HG02870 (cell line): Measurements from ENCODE around the gene EFNA5.
"Not testable (repeated sequence)": the region's sequence is repeated elsewhere in the genome, so short reads cannot be mapped to it uniquely, and the experiment has no call there.

Source experiments
- ATAC-seq: cut with Tn5 transposase; IDR thresholded peaks from one replicate; pipeline ENCODE4 v1.9.1; 2021; ENCODE audit warnings: mild to moderate bottlenecking, moderate library complexity; ENCODE audit not compliant: unreplicated experiment

EFNA5 gene

DNA sequence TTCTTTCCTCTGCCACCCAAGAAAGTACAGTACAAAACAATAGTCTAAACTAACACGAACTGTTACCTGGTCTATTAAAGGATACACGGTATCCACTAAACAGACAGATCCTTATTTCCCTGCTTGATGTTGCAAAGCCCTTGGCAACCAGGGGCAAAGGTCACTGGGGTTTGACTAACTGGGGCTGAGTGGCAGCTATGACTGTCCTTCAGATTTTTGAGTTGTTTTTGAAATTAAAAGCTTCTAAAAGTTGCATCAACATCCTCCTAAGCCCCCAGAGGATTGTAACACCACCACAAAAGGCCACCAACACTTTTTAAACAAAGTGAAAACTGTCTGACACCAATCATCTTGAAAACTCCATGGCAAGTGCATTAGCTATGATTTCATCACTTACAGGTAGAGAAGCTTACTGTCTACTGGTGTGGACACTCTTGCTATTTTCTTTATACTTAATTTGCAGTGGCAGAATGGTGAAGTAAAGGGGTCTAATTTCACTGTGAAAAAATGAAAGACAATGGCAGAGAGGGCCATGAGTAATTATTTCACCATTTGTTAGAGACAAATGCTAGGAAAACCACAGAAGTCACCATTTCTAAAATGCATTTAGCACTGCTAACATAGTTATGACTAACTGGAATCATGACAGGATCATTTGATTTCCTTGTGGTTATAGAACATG lies 292.4 kb downstream of the EFNA5 start:
- no peak for ATAC-seq

GRCh38 chr5:107377277-107377609 lies 293.5 kb downstream of the EFNA5 start:
- no peak for ATAC-seq

- no peak for ATAC-seq
Measured at GRCh38 chr5:107376546-107377276, 294.0 kb downstream of the EFNA5 start.

DNA sequence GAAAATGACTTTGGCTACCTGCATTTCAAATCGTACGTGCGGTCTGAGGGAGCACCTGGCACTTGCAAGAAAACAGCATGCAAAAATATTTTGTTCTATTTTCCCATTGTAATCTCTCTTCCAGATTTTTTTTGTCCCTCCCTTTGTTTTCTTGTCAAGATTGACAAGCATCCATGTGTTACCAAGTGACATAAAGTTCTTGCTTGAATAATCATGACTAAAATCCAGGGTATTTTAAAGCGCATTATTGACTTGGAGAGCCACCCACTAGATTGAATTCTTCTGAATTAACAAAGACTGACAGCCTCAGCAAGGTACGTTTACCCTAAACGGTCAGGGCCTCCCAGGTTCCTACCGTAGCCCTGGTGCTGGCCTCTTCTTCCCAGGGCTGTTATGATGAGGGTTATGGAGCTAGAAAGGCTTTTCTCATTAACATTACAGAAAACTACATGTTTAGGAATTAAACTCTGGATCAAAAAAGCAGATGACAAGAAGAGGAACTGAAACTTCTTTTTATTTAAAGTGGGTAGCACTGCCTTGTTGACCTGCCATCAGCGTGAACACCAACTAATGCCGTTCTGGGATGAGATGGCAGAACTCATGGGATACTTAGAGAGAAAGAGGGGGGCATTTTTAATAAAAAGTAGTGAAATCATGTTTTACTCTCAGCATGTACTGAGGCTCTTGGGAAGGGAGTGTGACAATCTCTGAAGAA lies 297.0 kb downstream of the EFNA5 start:
- ATAC-seq, result peak; percentile 50

- ATAC-seq, result no peak
Measured at GRCh38 chr5:107372723-107373450, 297.9 kb downstream of the EFNA5 start.

DNA sequence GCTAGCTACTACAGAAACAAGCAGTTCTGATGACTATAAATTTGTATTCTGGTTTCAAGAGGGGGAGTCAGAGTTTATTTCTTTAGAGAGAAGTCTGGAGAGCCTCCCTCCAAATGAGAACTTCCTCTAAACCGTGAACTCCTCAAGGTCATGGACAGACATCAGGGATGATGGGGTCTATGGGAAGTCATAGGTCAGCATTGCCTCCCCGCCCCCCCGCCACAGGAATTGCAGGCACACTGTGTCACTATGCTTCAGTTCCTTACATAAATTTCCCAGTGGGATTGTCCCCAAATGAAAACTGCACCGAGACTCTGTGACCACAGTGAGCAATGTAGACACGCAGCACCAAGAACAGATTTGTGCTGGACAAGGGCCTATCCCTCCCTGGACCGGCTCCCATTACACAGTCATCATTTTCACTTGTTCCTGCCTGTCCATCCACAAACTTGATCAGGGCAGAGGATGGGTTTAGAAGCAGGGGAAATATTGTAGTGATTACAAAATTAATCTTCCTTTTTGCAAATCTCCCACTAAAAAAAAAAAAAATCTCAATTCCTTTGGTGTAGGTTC lies 300.3 kb downstream of the EFNA5 start:
- no peak for ATAC-seq

DNA sequence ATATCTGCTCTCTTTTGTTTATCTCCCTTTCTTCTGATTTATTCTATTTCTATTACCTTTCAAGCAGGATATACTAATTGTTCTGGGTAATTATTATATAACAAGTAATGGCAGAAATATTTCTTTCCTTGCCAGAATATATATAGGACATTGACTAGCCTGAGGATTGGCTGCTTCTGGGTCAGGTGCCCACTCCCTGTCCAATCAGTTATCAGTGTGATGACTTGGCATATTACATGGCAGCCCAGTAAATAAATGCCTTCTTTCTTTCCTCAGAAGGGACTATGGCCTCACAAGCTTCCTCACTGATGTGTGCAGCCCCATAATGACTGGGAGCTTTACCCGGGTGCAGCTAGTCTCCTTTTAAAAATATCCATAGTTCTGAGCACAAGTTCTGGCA lies 301.1 kb downstream of the EFNA5 start:
- no peak for ATAC-seq

- no peak for ATAC-seq
Measured at GRCh38 chr5:107368615-107369014, 302.1 kb downstream of the EFNA5 start.

- no peak for ATAC-seq
Measured at GRCh38 chr5:107367939-107368338, 302.8 kb downstream of the EFNA5 start.

DNA sequence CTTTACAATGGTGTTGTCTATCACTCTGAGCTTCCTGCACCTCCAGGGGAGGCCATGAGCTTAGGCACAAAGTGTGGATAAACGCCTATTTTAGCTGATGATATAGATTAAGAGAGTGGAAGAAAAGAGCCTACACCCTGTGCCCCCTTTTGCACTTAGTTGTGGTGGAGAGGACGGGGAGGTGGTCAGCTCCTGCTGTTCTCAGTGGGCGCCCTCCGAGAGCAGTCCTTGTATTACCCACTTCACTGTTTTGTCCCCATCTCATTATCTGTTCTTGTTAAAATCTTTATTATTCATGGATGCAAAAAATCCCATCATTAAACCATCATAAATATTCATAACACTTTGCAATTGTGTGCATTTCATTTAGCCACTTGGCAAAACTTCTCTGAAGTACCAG lies 303.3 kb downstream of the EFNA5 start:
- ATAC-seq, result no peak

DNA sequence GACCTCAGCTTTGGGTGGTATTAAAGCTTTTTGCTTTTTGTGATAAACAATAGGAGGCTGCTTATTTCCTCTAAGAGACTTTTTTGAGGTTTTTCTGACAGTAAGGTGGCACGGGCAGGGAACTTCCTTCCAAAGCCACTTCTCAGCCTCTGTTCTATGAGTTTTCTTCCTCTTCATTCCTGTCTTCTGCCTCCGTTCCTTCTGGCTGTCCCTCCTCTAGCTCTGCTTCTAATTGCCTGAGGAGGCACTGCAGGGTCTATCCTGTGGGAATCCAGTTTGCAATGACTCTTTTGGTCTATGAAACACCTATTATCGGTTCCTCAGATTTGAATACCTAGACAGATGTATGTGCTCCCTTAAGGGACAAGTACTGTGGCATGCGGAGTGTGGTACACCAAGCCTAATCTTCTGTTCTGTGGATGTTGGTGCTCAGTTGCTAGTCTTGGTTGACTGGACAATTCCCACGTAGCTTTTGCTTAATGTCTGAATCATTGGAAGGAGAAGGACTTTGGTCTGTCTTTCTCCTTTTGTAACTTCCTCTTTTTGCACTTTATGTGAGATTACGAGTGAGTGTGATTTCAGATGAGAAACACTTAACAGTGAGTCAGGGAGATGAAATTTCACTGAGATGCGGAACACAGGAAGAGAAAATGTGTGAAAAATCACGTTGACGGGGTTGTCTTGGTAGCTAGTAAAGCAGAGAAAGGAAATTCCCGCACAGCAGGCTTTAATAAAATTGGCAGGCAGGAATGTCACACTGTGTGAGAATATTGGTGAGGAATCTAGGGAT lies 305.2 kb downstream of the EFNA5 start:
- peak; percentile 41 for ATAC-seq

DNA sequence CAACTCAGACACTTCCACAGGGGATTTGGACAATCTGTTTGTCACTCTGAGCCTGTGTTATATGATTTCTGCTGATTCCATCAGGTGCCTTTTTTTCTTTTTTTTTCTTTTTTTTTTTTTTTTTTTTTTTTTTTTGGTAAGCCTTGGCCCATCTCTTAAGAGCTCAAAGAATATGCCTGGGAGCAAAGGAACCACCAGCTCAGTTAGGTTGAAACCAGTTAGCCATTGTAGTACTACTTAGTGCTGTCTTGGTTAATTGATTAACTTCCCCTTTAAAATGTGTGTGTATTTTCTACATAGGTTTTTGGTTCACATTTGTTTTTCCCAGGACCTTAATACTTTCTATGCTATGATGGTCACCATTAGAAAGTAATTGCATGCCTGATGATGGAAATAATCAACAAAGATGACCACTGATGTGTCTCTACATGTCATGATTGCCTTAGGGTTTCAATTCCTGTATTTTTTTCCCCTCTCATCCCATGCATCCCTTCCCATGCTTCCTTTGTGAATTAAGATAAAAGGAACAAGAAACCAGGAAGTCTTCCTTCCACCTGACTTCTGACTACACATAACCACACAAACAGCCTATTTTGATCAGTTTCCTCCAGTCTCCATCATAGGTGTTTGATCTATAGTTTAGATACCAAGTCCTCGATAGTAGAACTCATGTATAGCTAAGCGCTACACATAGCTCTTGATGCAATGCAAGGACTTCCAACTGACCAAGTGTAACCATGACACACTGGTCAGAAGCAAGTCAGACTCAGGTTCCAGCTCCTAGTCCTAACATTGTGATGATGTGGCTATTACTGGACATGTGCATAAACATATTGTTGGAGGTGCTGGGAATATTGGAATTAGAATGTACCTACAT lies 306.1 kb downstream of the EFNA5 start:
- ATAC-seq, result no peak

DNA sequence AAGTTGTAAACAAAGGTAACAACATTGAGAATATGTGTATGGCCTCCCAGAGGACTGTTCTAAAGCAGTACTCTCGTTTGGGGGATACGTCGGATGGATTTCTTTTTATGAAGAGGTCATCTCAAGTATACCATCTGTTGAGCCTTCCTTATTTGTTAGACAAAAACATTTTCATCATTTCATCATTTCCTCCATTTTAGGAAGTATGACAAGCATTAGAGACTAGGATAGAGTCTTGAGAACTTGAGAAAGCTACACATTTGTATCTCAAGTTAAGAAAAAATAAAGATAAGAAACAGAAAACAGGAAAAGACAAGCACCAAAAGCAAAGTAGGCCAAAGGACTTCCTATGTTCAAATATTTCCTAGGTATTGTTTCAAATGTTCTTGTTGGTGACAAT lies 307.0 kb downstream of the EFNA5 start:
- ATAC-seq, result no peak

GRCh38 chr5:107361945-107362344 lies 308.8 kb downstream of the EFNA5 start:
- no peak for ATAC-seq

GRCh38 chr5:107359916-107360234 lies 310.9 kb downstream of the EFNA5 start:
- ATAC-seq, result no peak

GRCh38 chr5:107359033-107359915 lies 311.5 kb downstream of the EFNA5 start:
- ATAC-seq, result no peak

DNA sequence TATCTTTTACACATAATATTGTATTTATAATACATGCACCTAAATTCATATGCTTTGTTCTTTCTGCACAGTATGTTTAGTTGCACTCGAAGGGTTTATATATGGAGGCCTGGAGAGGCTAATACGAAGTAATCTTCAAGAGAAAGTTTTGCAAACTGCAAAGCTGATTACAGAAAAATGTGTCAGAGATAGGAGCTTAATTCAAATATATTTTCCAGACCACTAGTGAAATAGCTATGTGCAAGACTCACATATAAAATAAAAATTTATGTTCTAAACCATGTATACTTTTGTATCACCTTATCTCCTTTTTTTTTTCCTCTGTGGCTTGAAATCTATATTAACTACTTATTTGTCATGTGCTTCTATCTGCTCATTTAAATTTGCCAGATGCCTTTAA lies 313.8 kb downstream of the EFNA5 start:
- no peak for ATAC-seq

GRCh38 chr5:107352576-107352975 lies 318.2 kb downstream of the EFNA5 start:
- ATAC-seq, result no peak

DNA sequence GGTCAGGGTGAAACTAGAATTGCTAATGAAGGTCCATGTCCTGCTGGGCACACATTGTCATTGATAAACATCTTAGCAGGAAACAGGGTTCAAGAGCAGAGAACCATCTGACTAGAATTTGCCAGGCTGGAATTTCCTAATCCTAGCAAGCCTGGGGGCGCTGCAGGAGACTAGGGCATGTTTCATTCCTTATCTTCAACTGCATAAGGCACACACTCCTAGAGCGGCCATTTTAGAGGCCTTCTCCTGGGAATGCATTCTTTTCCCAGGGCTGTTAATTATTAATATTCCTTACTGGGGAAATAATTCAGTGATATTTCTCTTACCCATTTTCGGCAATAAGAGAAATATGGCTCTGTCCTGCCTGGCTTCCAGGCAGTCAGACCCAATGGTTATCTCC lies 324.2 kb downstream of the EFNA5 start:
- ATAC-seq, result not testable (repeated sequence)
